Cerebellar cortex (tissue), 1 donor: ENCODE measurements around the gene GNA14.
"Not testable (repeated sequence)": the region's sequence is repeated elsewhere in the genome, so short reads cannot be mapped to it uniquely, and the experiment has no call there.

ENCODE experiments used
- DNase-seq: peaks from one replicate; pipeline ENCODE4 v3.0.0-alpha.2; 2015; ENCODE audit warnings: low spot score

GNA14 gene

DNA sequence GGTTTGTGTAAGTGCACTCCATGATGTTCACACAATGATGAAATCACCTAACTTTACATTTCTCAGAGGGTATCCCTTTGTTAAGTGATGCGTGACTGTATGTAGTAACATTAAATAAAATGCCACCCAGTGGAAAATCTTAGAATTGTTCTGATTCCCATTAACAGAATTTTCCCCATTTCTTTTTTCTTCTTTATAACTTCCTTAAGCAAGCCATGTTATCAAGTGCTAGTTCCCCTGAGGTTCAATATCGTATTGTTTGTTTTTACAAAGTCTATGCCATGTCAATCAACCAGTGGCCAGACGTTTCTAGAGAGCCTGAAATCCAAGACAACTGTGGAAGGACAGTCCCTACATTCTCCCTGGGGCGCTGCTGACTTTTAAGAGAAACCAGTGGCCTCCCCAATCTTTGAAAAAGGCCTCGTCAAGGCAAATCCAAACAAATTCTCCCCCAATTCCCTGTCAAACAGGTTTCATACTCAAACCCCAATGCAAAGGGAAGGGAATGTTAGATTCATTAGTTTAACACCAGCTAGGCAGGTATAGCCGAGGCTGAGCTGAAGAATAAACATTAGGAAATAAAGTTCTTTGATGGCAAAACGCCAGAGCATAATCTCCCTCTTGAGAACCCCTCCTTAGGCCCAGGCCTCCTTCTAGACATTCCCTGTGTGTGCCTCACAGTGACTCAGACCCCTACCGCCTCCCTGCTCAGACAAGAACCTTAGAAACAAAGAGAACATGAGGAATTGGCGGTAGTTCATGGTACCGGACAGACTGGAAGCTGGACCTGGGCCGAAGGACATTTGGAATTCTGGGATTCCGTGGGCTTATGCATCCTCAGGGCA is 198.7 kb downstream of the GNA14 start:
- DNase-seq, result no peak

DNA sequence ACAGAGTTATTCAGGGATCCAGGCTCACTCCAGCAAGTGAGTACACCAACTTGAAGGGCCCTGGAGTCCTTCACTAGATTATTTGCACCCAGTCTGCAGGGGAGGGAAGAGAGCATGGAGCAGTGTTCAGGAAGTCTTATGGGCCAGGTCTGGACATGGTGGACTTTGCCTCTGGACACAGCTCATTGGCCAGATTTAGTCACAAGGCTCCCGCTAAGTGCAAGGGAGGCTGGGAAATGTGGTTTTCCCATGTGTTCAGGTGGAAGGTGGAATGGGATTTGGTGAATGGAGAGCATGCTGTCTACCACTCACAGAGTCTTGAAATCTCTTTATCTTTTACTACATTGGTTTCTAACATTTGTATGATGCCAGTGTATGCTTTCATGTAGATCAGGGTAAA is 200.5 kb downstream of the GNA14 start:
- no peak for DNase-seq

DNA sequence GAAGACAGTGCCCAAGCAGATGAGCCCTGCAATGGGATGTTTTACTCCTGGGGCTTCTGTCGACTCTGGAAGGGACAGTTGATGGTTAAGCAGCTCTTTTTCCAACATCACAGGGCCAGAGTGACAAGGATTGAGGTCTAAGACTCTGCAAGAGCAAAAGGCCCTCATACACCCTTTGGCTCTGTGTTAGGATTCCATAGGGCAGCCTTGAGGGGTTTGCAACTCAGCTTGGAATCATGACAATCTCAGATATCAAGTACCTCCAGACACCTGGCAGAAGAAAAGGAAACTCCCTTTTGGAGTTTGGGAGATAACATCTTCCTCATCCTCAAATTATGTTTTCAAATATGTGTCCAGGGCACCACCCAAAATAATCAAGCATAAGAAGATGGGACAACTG is 205.7 kb downstream of the GNA14 start:
- DNase-seq, result no peak

DNA sequence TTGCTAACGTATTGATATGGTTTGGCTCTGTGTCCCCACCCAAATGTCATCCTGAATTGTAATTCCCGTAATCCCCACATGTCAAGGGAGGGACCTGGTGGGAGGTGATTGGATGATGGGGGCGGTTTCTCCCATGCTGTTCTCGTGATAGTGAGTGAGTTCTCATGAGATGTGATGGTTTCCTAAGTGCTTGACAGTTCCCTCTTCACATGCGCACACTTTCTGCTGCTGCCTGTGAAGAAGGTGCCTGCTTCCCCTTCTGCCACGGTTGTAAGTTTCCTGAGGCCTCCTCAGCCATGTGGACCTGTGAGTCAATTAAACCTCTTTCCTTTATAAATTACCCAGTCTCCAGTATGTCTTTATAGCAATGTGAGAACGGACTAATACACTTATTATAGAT is 207.0 kb downstream of the GNA14 start:
- DNase-seq, result not testable (repeated sequence)

DNA sequence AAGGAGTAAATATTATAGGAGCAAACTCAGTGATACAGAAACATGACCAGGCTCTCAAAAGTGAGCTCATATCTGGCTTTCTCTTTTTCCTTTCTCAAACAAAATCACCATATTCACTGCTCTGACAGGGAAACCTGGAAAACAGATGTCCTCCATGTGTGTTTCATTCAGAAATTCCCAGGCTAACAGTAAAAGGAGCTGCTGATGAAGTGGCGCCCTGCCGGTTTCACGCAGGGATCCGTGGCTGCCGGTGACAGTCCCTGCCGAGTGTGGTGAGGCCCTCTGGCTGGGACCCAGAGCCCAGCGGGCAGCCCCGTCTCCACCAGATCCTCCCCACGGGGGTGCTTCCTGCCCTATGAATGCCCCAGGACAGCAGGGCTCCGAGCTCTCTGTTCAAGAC is 208.1 kb downstream of the GNA14 start:
- peak; percentile 73 for DNase-seq

DNA sequence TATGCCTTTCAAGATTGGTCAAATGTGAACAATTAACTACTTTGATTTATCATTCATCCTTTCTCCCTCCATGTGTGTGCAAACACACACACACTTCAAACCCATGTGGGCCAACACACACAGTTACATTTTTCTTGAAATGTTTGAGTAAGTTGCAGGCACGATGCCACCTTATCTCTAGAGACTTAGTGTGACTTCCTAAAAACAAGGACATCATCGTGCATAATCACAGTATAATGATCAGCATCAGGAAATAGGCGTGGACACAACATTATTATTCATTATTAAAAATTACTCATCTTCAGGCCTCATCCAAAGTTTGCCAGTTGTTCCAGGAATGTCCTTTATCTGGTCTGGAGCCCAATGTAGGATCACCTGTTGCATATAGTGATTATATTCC is 209.5 kb downstream of the GNA14 start:
- no peak for DNase-seq

DNA sequence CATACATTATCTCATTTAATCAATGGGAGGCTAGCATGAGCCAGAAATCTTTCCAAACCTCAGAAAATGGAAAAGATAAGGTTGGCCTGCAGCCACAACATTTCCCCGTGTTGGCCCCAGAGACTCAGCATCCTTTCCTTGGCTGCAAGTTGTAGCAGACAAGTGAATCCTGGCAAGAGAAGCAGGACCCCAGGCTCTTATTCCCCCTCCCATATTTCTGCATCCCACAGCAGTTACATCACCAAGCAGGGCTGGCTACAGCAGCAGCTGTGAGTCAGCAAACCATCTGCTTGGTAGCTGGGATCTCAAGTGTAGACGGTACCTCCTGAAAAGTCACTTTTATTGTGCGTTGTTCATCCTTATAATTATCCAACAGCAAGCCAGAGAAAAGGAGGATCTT is 212.4 kb downstream of the GNA14 start:
- DNase-seq, result no peak

DNA sequence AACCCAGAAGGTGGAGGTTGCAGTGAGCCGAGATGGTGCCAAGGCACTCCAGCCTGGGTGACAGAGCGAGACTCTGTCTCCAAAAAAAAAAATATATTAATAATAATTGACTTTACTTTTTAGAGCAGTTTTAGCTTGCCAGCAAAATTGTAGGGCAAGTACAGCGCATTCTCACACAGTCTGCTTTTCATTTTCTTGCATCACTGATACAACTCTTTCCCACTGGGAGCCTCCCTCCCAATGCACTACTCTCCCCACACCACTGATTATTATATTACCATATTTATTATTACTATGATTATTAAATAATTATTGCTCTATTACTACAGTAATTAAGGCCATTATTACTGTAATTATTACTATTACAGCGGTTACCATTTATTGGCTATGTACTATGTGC is 212.8 kb downstream of the GNA14 start:
- no peak for DNase-seq

DNA sequence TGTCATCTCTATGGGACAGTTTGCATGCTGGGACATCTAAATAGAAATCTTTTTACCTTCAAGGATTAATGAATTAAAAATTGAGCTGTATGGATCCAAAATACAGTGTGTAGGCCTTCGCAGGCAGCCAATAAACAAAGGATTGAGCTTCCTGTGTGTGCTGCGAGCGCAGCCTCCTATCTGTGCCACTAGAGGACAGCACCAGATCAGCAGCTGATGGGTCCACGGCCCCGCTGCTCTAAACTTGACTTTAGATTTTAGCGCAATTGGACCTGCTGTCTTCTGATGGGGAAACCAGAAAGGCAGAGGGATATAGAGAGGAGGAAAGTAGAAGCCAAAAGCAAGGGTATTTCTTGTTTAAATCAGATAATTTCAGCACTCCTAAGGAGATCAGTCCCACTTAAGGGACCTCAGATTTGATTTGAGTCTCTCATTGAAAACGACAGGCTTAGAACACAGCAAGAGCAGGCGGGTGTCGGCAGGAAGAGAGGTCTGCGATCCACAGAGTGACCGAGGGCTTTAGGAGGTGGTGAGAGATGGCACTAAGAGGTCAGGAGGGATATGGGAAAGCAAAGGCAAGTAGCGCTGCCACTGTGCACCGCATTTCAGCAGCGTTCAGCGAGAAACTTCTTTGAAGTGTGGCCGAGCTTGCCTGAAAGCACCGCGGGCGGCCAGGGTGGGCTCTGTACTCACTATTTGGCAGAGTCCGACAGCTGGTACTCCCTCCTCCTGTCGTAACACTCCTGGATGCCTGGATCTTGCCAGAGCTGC is 214.3 kb downstream of the GNA14 start:
- peak; percentile 64 for DNase-seq

DNA sequence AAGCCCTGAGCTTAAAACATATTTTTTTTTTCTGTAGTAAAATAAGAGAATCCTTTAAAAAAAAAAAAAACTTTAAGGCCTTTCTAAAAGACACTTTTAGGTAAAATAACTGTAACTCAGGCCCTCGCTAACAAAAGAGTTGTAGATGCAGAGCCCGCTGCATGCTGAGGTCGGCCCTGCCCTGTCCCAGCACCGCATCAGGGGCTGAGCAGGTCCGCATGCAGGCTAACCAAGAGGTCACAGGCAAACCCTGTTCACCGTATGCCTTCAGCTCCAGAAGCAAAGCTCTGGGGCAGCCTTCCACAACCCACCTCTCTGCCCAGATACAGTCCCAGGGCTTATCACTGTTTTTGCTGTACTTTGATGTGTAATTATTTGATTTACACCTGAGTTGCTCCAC is 216.1 kb downstream of the GNA14 start:
- DNase-seq, result no peak

DNA sequence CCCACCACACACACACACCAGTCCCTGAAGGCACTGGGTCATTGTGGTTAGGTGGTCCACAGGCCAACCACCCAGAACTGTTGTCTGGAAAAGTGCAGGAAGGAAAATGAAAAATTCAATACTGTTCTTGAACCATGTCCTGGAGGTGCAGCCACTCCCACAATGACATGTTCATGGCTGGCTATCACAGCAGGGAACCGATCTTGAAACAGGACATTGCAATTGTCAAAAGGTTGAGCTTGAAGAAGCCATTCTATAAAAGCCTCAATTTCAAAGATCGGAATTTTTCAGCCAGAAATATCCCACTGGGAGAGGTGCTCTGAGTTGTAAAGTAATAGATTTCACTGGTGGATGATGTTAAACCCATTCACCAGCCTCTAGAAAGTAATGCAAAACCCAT is 218.2 kb downstream of the GNA14 start:
- no peak for DNase-seq

DNA sequence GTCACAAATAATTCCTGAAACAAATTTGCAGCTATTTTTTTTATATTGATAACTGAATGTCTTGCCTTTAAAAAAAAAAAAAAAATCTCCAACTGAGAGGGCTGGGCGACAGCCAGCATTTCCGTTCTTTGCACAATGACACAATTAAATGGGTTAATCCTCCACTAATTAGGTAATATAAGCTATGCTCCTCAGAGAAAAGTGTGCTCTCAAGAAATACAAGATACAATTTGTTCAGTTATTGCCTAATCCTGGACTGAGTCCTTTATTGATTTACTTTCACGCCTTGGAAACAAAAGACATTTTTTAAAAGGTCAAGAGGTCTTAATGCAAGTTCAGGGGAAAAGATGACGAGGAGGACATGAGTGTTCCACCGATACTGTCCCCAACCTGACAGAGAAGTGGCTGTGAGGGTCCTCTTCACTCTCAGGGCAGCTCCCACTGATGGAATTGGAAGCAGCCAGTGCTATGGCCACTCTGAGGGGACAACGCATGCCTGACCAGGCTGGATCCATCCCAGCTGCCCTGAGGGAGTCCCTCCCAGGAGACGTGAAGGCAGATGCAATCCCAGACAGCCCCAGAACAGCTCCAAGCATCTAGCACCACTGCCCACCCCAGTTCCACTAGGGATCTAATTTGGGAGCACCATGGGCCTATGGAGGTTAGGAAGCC is 220.7 kb downstream of the GNA14 start:
- DNase-seq, result no peak

DNA sequence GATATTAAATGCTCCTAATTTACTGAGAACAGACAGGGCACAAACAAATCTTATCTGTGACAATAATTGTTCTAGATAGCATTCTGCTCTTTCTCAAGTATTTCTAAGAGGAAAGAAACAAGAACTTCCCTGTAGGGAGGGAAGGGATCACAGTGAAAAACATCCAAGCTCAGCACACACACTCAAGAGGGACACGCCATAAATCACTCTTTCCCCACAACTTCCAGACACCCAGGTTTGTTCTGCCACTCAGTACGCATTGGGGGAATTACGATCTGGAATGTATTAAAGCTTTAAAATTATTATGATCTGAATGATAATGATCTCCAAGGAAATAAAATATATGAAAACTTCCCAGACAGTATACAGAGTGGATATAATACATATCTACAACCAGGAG is 221.4 kb downstream of the GNA14 start:
- no peak for DNase-seq

DNA sequence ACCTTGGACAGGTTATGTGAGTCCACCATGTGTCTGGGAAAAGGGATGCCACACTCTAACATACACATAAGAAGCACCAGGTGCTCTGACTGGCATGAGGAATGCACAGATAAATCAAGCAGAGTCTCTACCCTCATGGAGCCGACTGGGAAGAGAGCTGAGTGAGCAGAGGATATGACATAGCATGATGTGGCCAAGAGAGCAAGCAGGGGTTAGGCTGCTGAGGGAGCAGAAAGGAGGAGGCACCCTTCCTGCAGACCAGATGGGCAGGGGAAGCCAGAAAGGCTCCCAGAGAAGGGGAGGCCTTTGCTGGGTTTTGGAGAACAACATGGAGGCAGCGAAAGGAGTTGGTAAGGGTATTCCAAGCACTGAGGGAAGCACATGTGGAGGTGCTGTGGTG is 223.1 kb downstream of the GNA14 start:
- DNase-seq, result no peak

DNA sequence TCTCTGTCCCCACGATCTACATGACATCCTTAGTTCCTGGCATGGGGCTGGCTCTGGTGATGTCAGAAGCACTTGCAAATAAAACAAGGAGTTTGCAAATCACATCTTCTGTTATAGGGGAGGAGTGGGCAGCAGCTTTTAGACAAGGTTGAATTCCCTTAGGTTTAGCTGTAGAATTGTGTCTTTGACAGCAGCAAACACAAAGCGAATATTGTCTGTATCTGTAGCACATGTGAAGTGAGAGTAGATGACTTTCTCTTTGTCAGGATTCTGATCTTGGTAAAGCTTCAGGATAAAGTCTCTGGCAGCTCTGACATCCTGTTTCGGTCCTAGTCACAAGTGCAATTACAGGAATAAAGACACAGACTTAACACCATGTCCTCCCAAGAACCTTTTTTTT is 224.3 kb downstream of the GNA14 start:
- no peak for DNase-seq

DNA sequence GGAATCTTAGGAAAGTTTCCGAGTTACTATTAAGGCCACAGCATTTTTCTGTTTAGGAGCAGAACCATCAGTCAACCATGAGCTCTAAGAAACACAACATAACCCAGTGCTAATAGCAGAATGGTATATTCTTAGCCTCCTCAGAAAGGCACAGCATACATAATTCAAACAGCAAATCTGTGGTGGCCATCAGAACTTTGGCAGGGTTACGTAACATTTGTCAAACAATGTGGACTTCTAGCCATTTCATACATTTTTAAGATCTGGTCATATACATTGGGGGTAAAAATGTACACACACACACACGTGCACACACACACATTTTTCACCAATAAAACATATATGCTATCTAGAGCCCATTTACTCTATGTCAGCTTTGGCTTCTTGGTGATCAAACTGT is 225.2 kb downstream of the GNA14 start:
- no peak for DNase-seq

DNA sequence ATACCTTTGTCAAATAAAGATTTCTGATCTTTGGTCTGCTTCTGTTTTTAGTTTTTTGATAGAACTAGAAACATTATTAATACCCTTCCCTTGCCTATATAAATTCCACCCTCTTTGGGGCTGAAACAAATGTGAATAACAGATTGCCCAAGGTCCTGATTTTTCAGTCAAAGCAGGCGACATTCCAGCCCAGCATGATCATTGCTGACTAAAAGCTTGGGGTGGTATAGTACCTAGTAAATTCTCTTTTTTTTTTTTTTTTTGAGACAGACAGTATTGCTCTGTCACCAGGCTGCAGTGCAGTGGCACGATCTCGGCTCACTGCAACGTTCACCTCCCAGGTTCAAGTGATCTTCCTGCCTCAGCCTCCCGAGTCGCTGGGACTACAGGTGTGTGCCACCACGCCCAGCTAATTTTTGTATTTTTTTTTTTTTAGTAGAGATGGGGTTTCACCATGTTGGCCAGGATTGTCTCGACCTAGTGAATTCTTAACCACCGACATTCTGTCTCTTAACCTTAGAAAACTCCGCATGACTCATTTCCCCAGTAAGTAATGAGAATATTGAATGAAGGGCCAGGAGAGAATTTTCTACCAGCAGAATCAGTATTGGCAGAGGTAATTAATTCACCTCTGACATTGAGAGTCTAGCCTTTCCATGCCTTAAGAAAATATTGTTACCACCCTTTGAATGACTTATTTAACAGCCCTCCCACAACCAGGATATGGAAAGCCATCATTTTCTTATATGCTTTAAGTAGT is 226.4 kb downstream of the GNA14 start:
- no peak for DNase-seq

DNA sequence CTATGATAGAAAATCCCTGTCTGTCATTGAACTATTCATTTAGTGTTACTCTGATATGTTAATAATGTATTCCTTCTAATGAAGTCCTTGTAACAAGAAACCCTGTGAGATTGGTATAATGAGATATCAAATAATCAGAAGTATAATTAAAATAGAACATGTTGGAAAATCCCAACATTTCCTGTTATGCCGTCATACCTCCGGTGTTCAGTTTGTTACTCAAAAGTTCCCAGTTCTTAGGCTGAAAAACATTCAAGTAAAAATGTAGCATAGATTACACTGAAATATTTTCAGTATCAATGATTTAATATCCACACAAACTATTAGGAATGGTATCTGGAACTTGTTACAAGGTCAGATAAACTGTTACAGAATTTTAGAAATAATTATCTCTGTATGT is 227.5 kb downstream of the GNA14 start:
- no peak for DNase-seq

DNA sequence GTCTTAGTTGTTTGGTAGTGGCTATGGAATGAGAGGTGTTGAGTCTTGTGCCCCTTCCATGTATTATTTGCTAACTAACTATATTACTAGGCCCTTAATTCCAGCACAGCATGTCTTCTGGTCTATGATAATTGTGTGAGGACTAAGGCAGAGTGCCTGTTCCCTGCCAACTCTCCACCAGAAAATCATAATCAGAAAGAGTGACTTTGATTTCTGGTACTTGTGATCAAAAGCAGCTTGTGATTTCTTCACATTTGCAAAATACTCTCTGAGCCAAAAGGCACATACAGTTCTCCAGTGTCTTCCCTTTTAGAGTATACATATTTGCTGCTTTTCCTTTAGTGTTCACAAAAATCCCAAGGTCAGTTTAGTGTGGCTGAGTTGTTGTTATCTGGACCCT is 229.9 kb downstream of the GNA14 start:
- no peak for DNase-seq

DNA sequence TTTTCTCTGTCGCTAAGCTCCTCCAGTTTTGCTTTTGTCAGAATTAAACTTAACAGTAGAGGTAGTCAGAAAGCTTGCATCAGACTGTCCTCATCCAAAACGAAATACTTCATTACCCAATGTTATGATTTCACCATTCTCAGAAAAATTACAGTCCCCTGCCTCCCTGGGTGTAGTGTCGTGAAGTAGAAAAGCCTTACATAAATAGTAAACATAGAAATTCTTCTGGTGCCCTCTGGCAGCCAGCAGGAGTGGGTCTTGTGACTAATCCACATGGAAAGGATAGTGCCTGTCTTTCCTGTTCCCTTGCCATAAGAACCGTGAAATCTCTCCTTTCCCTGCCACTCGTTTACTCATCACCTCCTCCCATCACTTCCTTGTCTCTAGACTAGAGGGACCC is 230.6 kb downstream of the GNA14 start:
- no peak for DNase-seq

DNA sequence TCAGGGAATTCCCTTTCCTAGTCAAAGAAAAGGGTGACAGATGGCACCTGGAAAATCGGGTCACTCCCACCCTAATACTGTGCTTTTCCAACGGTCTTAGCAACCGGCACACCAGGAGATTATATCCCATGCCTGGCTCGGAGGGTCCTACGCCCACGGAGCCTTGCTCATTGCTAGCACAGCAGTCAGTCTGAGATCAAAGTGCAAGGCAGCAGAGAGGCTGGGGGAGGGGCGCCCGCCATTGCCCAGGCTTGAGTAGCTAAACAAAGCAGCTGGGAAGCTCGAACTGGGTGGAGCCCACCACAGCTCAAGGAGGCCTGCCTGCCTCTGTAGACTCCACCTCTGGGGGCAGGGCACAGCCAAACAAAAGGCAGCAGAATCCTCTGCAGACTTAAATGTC is 239.6 kb downstream of the GNA14 start:
- not testable (repeated sequence) for DNase-seq

DNA sequence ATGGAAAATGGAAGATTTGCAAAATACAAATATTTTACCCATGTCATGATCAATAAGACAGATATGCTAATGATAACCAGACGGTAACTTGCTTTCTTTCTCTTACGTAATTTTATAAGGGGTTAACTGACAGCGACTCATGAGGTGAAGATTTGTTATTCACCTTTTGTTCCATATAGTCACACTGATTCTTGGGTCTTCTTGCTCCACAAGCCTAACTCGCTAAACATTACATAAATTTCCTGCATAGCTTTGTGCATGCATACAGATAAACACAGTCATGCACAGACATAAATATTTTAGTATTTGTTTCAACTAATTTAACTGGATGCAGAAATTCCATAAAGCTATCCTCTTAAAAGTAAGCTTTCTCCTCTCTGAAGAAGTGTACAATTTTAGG is 244.9 kb downstream of the GNA14 start:
- no peak for DNase-seq
